Mesenchymal stem cell (in vitro differentiated cells and primary cell): ENCODE data around the gene GPR31.
"Not testable (repeated sequence)": the region's sequence is repeated elsewhere in the genome, so short reads cannot be mapped to it uniquely, and the experiment has no call there.

Source experiments
- DNase-seq: peaks from one replicate; pipeline ENCODE4 v3.0.0-alpha.2; 2013
- H2AFZ ChIP-seq: one replicate; pipeline ENCODE4 v1.6.1; 2013; ENCODE audit warnings: low read depth, mild to moderate bottlenecking, control low read depth, inconsistent platforms, low read length, moderate library complexity
- H2AK5ac ChIP-seq: 2 replicates; pipeline ENCODE4 v1.6.1; 2013; ENCODE audit warnings: low read length, moderate library complexity, mild to moderate bottlenecking, inconsistent platforms; ENCODE audit not compliant: severe bottlenecking
- H2BK120ac ChIP-seq: one replicate; pipeline ENCODE4 v1.6.1; 2013; ENCODE audit warnings: low read depth, mild to moderate bottlenecking, inconsistent platforms, low read length, moderate library complexity
- H2BK12ac ChIP-seq, 2 experiments: one replicate each; pipeline ENCODE4 v1.6.1; 2013; ENCODE audit warnings: inconsistent platforms in 2 of 2, low read length in 2 of 2, mild to moderate bottlenecking in 2 of 2, moderate library complexity in 2 of 2, control low read depth in 1 of 2
- H2BK15ac ChIP-seq: one replicate; pipeline ENCODE4 v1.6.1; 2013; ENCODE audit warnings: mild to moderate bottlenecking, low read depth, inconsistent platforms; ENCODE audit not compliant: poor library complexity, severe bottlenecking
- H2BK5ac ChIP-seq: 2 replicates; pipeline ENCODE4 v1.6.1; 2013; ENCODE audit warnings: low read depth, mild to moderate bottlenecking, low read length, control low read depth, inconsistent platforms; ENCODE audit not compliant: poor library complexity, severe bottlenecking
- H3K14ac ChIP-seq, 2 experiments: one replicate each; pipeline ENCODE4 v1.6.1; 2013; ENCODE audit warnings: inconsistent platforms in 2 of 2, low read length in 2 of 2, control low read depth in 1 of 2, mild to moderate bottlenecking in 1 of 2, moderate library complexity in 1 of 2
- H3K18ac ChIP-seq, 2 experiments: one replicate each; pipeline ENCODE4 v1.6.1; 2013; ENCODE audit warnings: inconsistent platforms in 2 of 2, low read length in 2 of 2, control low read depth in 1 of 2, low read depth in 1 of 2, mild to moderate bottlenecking in 1 of 2
- H3K23ac ChIP-seq, 2 experiments: one replicate each; pipeline ENCODE4 v1.6.1; 2013; ENCODE audit warnings: inconsistent platforms in 2 of 2, low read length in 2 of 2, mild to moderate bottlenecking in 2 of 2, moderate library complexity in 2 of 2, control low read depth in 1 of 2
- H3K27ac ChIP-seq: 2 replicates; pipeline ENCODE4 v1.5.1; 2013; ENCODE audit warnings: mild to moderate bottlenecking, moderate library complexity, low read length, control low read depth, inconsistent platforms; ENCODE audit not compliant: poor library complexity, severe bottlenecking
- H3K27me3 ChIP-seq, 2 experiments: 2 replicates each; pipeline versions ENCODE4 v1.6.1 to v1.7.0; 2013; ENCODE audit warnings: low read length in 2 of 2, mild to moderate bottlenecking in 2 of 2, moderate library complexity in 2 of 2, control low read depth in 1 of 2, inconsistent platforms in 1 of 2; ENCODE audit not compliant: control insufficient read depth in 1 of 2, insufficient read depth in 1 of 2
- H3K36me3 ChIP-seq, 2 experiments: 2 replicates each; pipeline versions ENCODE4 v1.6.1 to v1.7.0; 2013; ENCODE audit warnings: low read length in 2 of 2, control low read depth in 1 of 2, inconsistent platforms in 1 of 2, low read depth in 1 of 2, mild to moderate bottlenecking in 1 of 2; ENCODE audit not compliant: insufficient read depth in 2 of 2, control insufficient read depth in 1 of 2
- H3K4ac ChIP-seq, 2 experiments: one replicate each; pipeline ENCODE4 v1.6.1; 2013; ENCODE audit warnings: inconsistent platforms in 2 of 2, low read length in 2 of 2, mild to moderate bottlenecking in 2 of 2, moderate library complexity in 2 of 2, control low read depth in 1 of 2, low read depth in 1 of 2
- H3K4me1 ChIP-seq: 2 replicates; pipeline ENCODE4 v1.6.1; 2013; ENCODE audit warnings: low read depth, low read length, control low read depth; ENCODE audit not compliant: control insufficient read depth, insufficient read depth
- H3K4me2 ChIP-seq: 2 replicates; pipeline ENCODE4 v1.6.1; 2013; ENCODE audit warnings: low read length, mild to moderate bottlenecking, inconsistent platforms; ENCODE audit not compliant: poor library complexity, severe bottlenecking
- H3K4me3 ChIP-seq, 2 experiments: 2 replicates each; pipeline versions ENCODE4 v1.5.1 to v1.7.0; 2013; ENCODE audit warnings: low read length in 2 of 2, mild to moderate bottlenecking in 2 of 2, control low read depth in 1 of 2, low read depth in 1 of 2; ENCODE audit not compliant: insufficient read depth in 1 of 2
- H3K79me1 ChIP-seq: replicated peaks from 2 replicates; pipeline ENCODE4 v1.6.1; 2013; ENCODE audit warnings: mild to moderate bottlenecking, control low read depth, low read length, inconsistent platforms; ENCODE audit not compliant: poor library complexity, severe bottlenecking
- H3K9ac ChIP-seq: 2 replicates; pipeline ENCODE4 v1.7.0; 2013; ENCODE audit warnings: mild to moderate bottlenecking, low read length, moderate library complexity
- H3K9me3 ChIP-seq: 2 replicates; pipeline ENCODE4 v1.7.0; 2013; ENCODE audit warnings: mild to moderate bottlenecking, low read length; ENCODE audit not compliant: control insufficient read depth
- H4K8ac ChIP-seq: one replicate; pipeline ENCODE4 v1.6.1; 2013; ENCODE audit warnings: inconsistent platforms, mild to moderate bottlenecking, low read length, moderate library complexity
- H4K91ac ChIP-seq: one replicate; pipeline ENCODE4 v1.6.1; 2013; ENCODE audit warnings: mild to moderate bottlenecking, low read length, inconsistent platforms
- WGBS: methylation state at CpG from one replicate; pipeline ENCODE4 v1.1.7; 2013; ENCODE audit warnings: mixed read lengths; 5-methylcytosine and 5-hydroxymethylcytosine counted together

The GPR31 gene

GRCh38 chr6:167168296-167168695 is 10.5 kb upstream of the GPR31 start:
- whole genome bisulfite sequencing, result 88% methylated on average over 9 of the region's 16 CpGs
- not testable (repeated sequence) for H3K14ac ChIP-seq, H3K79me1 ChIP-seq, H3K4ac ChIP-seq, H2BK5ac ChIP-seq, H3K4me2 ChIP-seq, H2BK15ac ChIP-seq, H2AFZ ChIP-seq, DNase-seq, H3K23ac ChIP-seq, H2AK5ac ChIP-seq, H3K4me3 ChIP-seq, H4K91ac ChIP-seq, H3K9me3 ChIP-seq, H3K27ac ChIP-seq, H3K9ac ChIP-seq, H4K8ac ChIP-seq, H3K18ac ChIP-seq, H3K36me3 ChIP-seq, H3K4me1 ChIP-seq, H2BK12ac ChIP-seq, H2BK120ac ChIP-seq
- H3K27me3 ChIP-seq, result peaks cover 0 to 16% of the 10 kb centered on the region in 2 experiments

DNA sequence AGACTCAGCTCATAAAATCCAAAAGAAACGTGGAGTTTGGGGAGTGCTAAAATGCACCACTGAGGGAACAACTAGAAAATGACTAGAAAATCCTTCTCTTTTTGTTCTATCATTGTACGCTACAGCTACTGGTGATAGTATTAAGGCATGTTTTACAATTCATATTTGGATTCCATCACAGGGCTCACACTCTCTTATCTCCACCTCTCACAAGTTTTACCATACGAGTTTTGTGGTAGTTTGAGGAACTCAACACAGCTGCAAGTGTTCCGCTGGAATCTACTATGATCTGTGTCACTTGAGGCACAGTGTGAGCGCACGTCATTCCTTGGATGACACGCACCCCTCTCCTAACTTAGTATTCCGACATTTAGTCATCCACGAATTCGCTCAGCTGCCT is 9.9 kb upstream of the GPR31 start:
- not testable (repeated sequence) for H3K18ac ChIP-seq, H4K8ac ChIP-seq, H2BK15ac ChIP-seq, H3K14ac ChIP-seq, H3K23ac ChIP-seq, H3K79me1 ChIP-seq, H2BK5ac ChIP-seq, H3K9me3 ChIP-seq, H3K4me1 ChIP-seq, H3K36me3 ChIP-seq, H3K9ac ChIP-seq, H3K4ac ChIP-seq, H2BK12ac ChIP-seq, H2AK5ac ChIP-seq, H3K4me2 ChIP-seq, H3K4me3 ChIP-seq, DNase-seq, H4K91ac ChIP-seq, H3K27ac ChIP-seq, H2BK120ac ChIP-seq, H2AFZ ChIP-seq
- peaks cover 0 to 19% of the 10 kb centered on the region in 2 experiments for H3K27me3 ChIP-seq
- 83% methylated on average over 2 of the region's 10 CpGs for WGBS

DNA sequence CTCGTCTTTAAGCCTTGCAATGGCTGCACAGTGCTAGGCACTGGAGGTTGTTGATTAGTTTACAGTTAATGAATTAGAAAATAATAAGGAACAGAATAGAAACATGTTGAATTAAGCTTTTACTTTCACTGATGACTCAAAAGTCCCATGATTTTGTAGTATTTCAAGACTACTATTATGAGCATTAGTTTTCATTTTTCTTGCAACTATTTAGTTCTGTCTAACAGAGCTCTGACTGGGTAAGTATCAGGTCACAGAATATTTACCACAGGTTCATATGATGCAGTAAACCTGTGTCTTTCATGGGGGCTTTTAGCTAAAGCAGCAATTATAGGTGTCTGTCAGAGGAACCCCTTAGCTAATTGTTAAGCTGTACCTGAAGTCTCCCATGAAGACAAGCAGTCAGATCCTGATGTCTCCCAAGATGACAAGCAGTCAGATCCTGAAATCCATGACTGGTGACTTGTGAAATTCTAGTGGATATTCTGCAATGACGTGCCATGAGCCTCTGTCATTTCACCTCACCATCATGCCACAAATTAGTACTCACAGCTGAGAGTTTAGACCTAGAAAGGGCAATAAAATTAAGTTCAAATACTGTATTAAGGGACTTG is 8.2 kb upstream of the GPR31 start:
- Histone ChIP-seq H3K4ac (no peak overlapping the region), H2BK5ac (no peak overlapping the region), H3K9ac (no peak overlapping the region), H3K18ac (no peak overlapping the region), H3K4me2 (no peak overlapping the region), H3K36me3 (no peaks in the 10 kb centered on the region), H4K91ac (no peak overlapping the region), H2BK12ac (no peak overlapping the region), H3K14ac (no peak overlapping the region), H3K79me1 (no peaks in the 10 kb centered on the region), H3K9me3 (no peaks in the 10 kb centered on the region), H3K27me3 (peaks cover 0 to 19% of the 10 kb centered on the region in 2 experiments), H3K23ac (no peak overlapping the region), H2BK120ac (no peak overlapping the region), H3K4me3 (no peak overlapping the region), H3K27ac (no peak overlapping the region), H4K8ac (no peak overlapping the region), H2BK15ac (no peak overlapping the region), H3K4me1 (no peaks in the 10 kb centered on the region), H2AFZ (no peak overlapping the region), H2AK5ac (no peak overlapping the region)
- no CpG with 5 or more reads among the region's 2 CpGs for WGBS
- DNase-seq, result no peak

DNA sequence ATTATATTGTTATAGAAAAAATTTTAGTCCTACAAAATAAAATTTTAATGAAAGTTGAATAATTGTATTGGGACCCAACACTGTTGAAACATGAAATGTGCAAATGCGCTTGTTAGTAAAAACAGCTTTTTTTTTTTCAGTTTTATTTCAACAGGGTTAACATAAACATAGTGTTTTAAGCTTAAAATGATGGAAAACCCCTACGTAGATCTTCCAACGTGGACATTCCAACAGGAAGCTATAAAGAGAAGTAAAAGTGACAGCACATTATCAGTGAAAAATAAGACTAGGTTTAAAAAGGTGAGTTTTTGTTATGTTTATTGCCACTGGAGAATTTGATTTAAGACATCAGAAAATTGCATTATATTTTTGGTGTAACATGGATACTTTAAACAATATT is 6.5 kb upstream of the GPR31 start:
- Histone ChIP-seq H4K91ac (no peak overlapping the region), H2AK5ac (no peak overlapping the region), H3K36me3 (no peaks in the 10 kb centered on the region), H3K4me3 (no peak overlapping the region), H3K23ac (no peak overlapping the region), H3K9me3 (no peaks in the 10 kb centered on the region), H3K4ac (no peak overlapping the region), H3K9ac (no peak overlapping the region), H2BK12ac (no peak overlapping the region), H3K27ac (no peak overlapping the region), H2BK15ac (no peak overlapping the region), H3K14ac (no peak overlapping the region), H4K8ac (no peak overlapping the region), H2AFZ (no peak overlapping the region), H2BK120ac (no peak overlapping the region), H3K4me1 (no peaks in the 10 kb centered on the region), H3K4me2 (no peak overlapping the region), H3K79me1 (no peaks in the 10 kb centered on the region), H2BK5ac (no peak overlapping the region), H3K27me3 (peaks cover 0 to 16% of the 10 kb centered on the region in 2 experiments), H3K18ac (no peak overlapping the region)
- no peak for DNase-seq
- WGBS, result 47% methylated on average over 2 of the region's 3 CpGs
